ENCODE data around the gene CIC. TPM values are rescaled to one million over a fixed set of nuclear protein-coding genes. Genes with fewer than 3 reads are reported as not detected.

The CIC gene
- total and polyA plus RNA-seq, 2 of the 13 experiments (the other 11 are each of a cell fraction or from before 2014, with no cell fraction given): 5.9 to 8.0 TPM

DNA sequence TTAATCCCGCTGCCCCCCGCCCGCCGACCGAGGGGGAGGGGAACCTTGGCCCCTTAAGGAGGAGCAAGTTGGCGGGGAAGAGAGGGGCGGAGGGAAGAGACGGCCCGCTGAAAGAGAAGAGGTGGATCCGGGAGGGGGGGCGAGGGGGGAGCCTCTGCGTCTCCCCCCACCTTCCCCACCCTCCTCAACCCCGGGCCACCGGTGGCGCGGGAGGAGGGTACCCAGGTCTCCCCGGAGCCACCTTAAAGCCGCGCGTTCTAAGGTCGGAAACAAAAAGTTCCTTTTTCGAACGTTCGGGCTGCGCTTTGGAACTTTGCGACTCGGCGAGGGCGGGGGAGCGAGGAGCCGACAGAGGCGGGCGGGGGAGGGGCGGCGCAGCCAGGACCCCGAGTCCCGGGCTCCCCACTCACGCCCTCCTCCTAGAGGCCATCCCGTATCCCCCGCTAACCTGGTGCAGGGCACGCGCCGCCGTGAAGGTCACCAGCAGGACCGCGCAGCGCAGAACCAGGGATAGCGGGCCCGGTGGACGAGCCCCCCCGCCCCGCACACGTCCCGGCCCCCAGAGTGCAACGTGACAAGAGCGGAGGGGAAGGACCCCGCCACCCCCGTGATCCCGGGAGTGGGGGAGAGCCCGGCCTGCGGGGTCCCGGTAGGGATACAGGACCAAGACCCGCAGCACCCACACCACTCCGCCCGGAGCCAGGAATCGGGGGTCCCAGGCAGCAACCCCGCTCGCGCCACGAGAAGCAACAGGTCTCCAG, 14.8 kb upstream of the CIC start (continued):
- peak; percentile 52 for TF ChIP-seq U2AF1 (optimal IDR thresholded peaks at IDR 0.05; ENCODE audit: low read depth, low read length)
- TF ChIP-seq, protein P1, sequence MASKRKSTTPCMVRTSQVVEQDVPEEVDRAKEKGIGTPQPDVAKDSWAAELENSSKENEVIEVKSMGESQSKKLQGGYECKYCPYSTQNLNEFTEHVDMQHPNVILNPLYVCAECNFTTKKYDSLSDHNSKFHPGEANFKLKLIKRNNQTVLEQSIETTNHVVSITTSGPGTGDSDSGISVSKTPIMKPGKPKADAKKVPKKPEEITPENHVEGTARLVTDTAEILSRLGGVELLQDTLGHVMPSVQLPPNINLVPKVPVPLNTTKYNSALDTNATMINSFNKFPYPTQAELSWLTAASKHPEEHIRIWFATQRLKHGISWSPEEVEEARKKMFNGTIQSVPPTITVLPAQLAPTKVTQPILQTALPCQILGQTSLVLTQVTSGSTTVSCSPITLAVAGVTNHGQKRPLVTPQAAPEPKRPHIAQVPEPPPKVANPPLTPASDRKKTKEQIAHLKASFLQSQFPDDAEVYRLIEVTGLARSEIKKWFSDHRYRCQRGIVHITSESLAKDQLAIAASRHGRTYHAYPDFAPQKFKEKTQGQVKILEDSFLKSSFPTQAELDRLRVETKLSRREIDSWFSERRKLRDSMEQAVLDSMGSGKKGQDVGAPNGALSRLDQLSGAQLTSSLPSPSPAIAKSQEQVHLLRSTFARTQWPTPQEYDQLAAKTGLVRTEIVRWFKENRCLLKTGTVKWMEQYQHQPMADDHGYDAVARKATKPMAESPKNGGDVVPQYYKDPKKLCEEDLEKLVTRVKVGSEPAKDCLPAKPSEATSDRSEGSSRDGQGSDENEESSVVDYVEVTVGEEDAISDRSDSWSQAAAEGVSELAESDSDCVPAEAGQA (IDR thresholded peaks at IDR 0.05; ENCODE audit: low read depth): no peak
- TF ChIP-seq, protein P1 (CRISPR knock-in tag; IDR thresholded peaks at IDR 0.05; ENCODE audit: borderline replicate concordance): no peak
- no peak for TF ChIP-seq BHLHE40 (IDR thresholded peaks at IDR 0.05; ENCODE audit: low read length)
- peak; percentile 95 for TF ChIP-seq AGO2 (optimal IDR thresholded peaks at IDR 0.05; ENCODE audit: low read depth, low read length)
- no peak; the same call in 1 of the 2 replicates for TF ChIP-seq ELF1 (CRISPR knock-in tag; IDR thresholded peaks at IDR 0.05)
- TF ChIP-seq, protein P2, sequence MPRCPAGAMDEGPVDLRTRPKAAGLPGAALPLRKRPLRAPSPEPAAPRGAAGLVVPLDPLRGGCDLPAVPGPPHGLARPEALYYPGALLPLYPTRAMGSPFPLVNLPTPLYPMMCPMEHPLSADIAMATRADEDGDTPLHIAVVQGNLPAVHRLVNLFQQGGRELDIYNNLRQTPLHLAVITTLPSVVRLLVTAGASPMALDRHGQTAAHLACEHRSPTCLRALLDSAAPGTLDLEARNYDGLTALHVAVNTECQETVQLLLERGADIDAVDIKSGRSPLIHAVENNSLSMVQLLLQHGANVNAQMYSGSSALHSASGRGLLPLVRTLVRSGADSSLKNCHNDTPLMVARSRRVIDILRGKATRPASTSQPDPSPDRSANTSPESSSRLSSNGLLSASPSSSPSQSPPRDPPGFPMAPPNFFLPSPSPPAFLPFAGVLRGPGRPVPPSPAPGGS (CRISPR knock-in tag; IDR thresholded peaks at IDR 0.05): peak; percentile 43; the same call in 1 of the 2 replicates
- TF ChIP-seq, protein P3, sequence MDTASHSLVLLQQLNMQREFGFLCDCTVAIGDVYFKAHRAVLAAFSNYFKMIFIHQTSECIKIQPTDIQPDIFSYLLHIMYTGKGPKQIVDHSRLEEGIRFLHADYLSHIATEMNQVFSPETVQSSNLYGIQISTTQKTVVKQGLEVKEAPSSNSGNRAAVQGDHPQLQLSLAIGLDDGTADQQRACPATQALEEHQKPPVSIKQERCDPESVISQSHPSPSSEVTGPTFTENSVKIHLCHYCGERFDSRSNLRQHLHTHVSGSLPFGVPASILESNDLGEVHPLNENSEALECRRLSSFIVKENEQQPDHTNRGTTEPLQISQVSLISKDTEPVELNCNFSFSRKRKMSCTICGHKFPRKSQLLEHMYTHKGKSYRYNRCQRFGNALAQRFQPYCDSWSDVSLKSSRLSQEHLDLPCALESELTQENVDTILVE (CRISPR knock-in tag; IDR thresholded peaks at IDR 0.05): peak; percentile 49
- TF ChIP-seq, protein P4, sequence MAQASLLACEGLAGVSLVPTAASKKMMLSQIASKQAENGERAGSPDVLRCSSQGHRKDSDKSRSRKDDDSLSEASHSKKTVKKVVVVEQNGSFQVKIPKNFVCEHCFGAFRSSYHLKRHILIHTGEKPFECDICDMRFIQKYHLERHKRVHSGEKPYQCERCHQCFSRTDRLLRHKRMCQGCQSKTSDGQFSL (CRISPR knock-in tag; IDR thresholded peaks at IDR 0.05): peak; percentile 77; the same call in 1 of the 2 replicates
- no peak for TF ChIP-seq ZNF326 (CRISPR knock-in tag; IDR thresholded peaks at IDR 0.05; ENCODE audit: borderline replicate concordance)
- no peak for TF ChIP-seq ZBTB42 (CRISPR knock-in tag; IDR thresholded peaks at IDR 0.05)
- peak; percentile 25; the same call in 1 of the 2 replicates for TF ChIP-seq ZNF430 (CRISPR knock-in tag; IDR thresholded peaks at IDR 0.05)
- TF ChIP-seq, protein P5, sequence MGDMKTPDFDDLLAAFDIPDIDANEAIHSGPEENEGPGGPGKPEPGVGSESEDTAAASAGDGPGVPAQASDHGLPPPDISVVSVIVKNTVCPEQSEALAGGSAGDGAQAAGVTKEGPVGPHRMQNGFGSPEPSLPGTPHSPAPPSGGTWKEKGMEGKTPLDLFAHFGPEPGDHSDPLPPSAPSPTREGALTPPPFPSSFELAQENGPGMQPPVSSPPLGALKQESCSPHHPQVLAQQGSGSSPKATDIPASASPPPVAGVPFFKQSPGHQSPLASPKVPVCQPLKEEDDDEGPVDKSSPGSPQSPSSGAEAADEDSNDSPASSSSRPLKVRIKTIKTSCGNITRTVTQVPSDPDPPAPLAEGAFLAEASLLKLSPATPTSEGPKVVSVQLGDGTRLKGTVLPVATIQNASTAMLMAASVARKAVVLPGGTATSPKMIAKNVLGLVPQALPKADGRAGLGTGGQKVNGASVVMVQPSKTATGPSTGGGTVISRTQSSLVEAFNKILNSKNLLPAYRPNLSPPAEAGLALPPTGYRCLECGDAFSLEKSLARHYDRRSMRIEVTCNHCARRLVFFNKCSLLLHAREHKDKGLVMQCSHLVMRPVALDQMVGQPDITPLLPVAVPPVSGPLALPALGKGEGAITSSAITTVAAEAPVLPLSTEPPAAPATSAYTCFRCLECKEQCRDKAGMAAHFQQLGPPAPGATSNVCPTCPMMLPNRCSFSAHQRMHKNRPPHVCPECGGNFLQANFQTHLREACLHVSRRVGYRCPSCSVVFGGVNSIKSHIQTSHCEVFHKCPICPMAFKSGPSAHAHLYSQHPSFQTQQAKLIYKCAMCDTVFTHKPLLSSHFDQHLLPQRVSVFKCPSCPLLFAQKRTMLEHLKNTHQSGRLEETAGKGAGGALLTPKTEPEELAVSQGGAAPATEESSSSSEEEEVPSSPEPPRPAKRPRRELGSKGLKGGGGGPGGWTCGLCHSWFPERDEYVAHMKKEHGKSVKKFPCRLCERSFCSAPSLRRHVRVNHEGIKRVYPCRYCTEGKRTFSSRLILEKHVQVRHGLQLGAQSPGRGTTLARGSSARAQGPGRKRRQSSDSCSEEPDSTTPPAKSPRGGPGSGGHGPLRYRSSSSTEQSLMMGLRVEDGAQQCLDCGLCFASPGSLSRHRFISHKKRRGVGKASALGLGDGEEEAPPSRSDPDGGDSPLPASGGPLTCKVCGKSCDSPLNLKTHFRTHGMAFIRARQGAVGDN (CRISPR knock-in tag; IDR thresholded peaks at IDR 0.05): peak; percentile 73
- peak; percentile 19; the same call in 1 of the 2 replicates for TF ChIP-seq MED1 (CRISPR knock-in tag; IDR thresholded peaks at IDR 0.05)
- peak; percentile 64 for TF ChIP-seq SAP130 (CRISPR knock-in tag; IDR thresholded peaks at IDR 0.05; ENCODE audit: low read depth)
- TF ChIP-seq DNMT1 (CRISPR knock-in tag; IDR thresholded peaks at IDR 0.05): no peak
- 0 out of 2 replicates have a peak, but pooled peaks have one; percentile 1 for TF ChIP-seq IRF2 (CRISPR knock-in tag; IDR thresholded peaks at IDR 0.05)
